Measurements from ENCODE around the gene IFNA6. TPM values are rescaled to one million over a fixed set of nuclear protein-coding genes. Genes with fewer than 3 reads are reported as not detected.
A peak's percentile ranks its signal among the peaks of the same experiment; 100 is the strongest.

IFNA6 gene
- polyA plus RNA-seq, 3 donors: not detected

GRCh38 chr9:21392270-21392669 lies 41.6 kb upstream of the IFNA6 start:
- peak overlapping the region in 1 of 2 donors; percentile 49 for H3K4me3 Mint-ChIP-seq
- H3K4me3 ChIP-seq (replicated peaks in 1 of 3; ENCODE audit: low read depth in 2 of 3, low read length in 3 of 3): no peak overlapping the region
- no peak for TF ChIP-seq CTCF (IDR thresholded peaks at IDR 0.05)
- peaks cover 69 to 85% (median 82%) of the 10 kb centered on the region in 3 donors for H3K27me3 Mint-ChIP-seq (ENCODE audit: low read depth in 3 of 3)
- no peak overlapping the region for H3K27ac Mint-ChIP-seq
- H3K27ac ChIP-seq (ENCODE audit: low read depth in 1 of 2, low read length in 2 of 2): no peak overlapping the region
- no peaks in the 10 kb centered on the region for H4K20me1 ChIP-seq (ENCODE audit: insufficient read depth, low read length)
- DNase-seq: no peak
- H3K36me3 Mint-ChIP-seq: no peaks in the 10 kb centered on the region
- peaks cover 8 to 10% of the 10 kb centered on the region in 2 donors for H3K4me1 ChIP-seq (ENCODE audit: control insufficient read depth in 1 of 2, insufficient read depth in 2 of 2, low read length in 2 of 2)
- intact Hi-C loops (cut with micrococcal nuclease): loop anchor here in 1 of 2 donors (10.0 kb wide), 1 partner anchor 67 kb away; no protein-coding TSS in a partner anchor
- H3K4me1 Mint-ChIP-seq: peaks cover 7% of the 10 kb centered on the region
- no peaks in the 10 kb centered on the region for H3K9me3 ChIP-seq (replicated peaks in 1 of 2; ENCODE audit: control insufficient read depth in 1 of 2, insufficient read depth in 1 of 2, low read length in 2 of 2)
- H3K79me2 ChIP-seq (ENCODE audit: insufficient read depth, low read length): no peaks in the 10 kb centered on the region
- H3K27me3 ChIP-seq (ENCODE audit: control insufficient read depth in 2 of 2, insufficient read depth in 2 of 2, low read length in 2 of 2): peaks cover 85 to 96% of the 10 kb centered on the region in 2 donors
- H3K9me3 Mint-ChIP-seq: peaks cover 0 to 3% (median 0%) of the 10 kb centered on the region in 7 donors
- no peaks in the 10 kb centered on the region for H3K36me3 ChIP-seq (replicated peaks in 1 of 2; ENCODE audit: control insufficient read depth in 1 of 2, insufficient read depth in 2 of 2, low read length in 2 of 2)
- WGBS (ENCODE audit: insufficient coverage): 91% methylated on average over 5 of the region's 6 CpGs
- no peak overlapping the region for H3K4me2 ChIP-seq (replicated peaks; ENCODE audit: extremely low read depth, low read length, poor library complexity, severe bottlenecking)
- no peak overlapping the region for H2AFZ ChIP-seq (ENCODE audit: insufficient read depth, low read depth, low read length, poor library complexity, severe bottlenecking)
- H3K9ac ChIP-seq (ENCODE audit: insufficient read depth, low read length, poor library complexity, severe bottlenecking): no peak overlapping the region

- H3K79me2 ChIP-seq (ENCODE audit: insufficient read depth, low read length): no peaks in the 10 kb centered on the region
- Mint-ChIP-seq H3K9me3 (peaks cover 0 to 4% (median 0%) of the 10 kb centered on the region in 7 donors), H3K4me3 (peak within 1 kb of the TSS in 1 of 2 donors; percentile 82), H3K27ac (peak within 1 kb of the TSS in 1 of 7 donors; percentile 11), H3K4me1 (peaks cover 31% of the 10 kb centered on the region), H3K36me3 (no peaks in the 10 kb centered on the region), H3K27me3 (ENCODE audit: low read depth in 3 of 3) (peaks cover 61 to 67% (median 63%) of the 10 kb centered on the region in 3 donors)
- no peak within 1 kb of the TSS for H3K4me2 ChIP-seq (replicated peaks; ENCODE audit: extremely low read depth, low read length, poor library complexity, severe bottlenecking)
- TF ChIP-seq CTCF (IDR thresholded peaks at IDR 0.05): no peak
- no peak within 1 kb of the TSS for H3K27ac ChIP-seq (ENCODE audit: low read depth in 1 of 2, low read length in 2 of 2)
- no peak within 1 kb of the TSS for H3K9ac ChIP-seq (ENCODE audit: insufficient read depth, low read length, poor library complexity, severe bottlenecking)
- H3K4me1 ChIP-seq (ENCODE audit: control insufficient read depth in 1 of 2, insufficient read depth in 2 of 2, low read length in 2 of 2): peaks cover 24 to 26% of the 10 kb centered on the region in 2 donors
- intact Hi-C loops (cut with micrococcal nuclease): loop anchor here in 1 of 2 donors (10.0 kb wide), 1 partner anchor 50 kb away; the partner anchor contains the start of gene KLHL9
- peak in 2 of 3 donors; percentile 31 to 44 for DNase-seq
- H2AFZ ChIP-seq (ENCODE audit: insufficient read depth, low read depth, low read length, poor library complexity, severe bottlenecking): no peak within 1 kb of the TSS
- H3K36me3 ChIP-seq (replicated peaks in 1 of 2; ENCODE audit: control insufficient read depth in 1 of 2, insufficient read depth in 2 of 2, low read length in 2 of 2): no peaks in the 10 kb centered on the region
- H3K4me3 ChIP-seq (replicated peaks in 1 of 3; ENCODE audit: low read depth in 2 of 3, low read length in 3 of 3): no peak within 1 kb of the TSS
- no peaks in the 10 kb centered on the region for H3K9me3 ChIP-seq (replicated peaks in 1 of 2; ENCODE audit: control insufficient read depth in 1 of 2, insufficient read depth in 1 of 2, low read length in 2 of 2)
- WGBS (ENCODE audit: insufficient coverage): 0% methylated on average over 1 of the region's 1 CpG
- H4K20me1 ChIP-seq (ENCODE audit: insufficient read depth, low read length): no peaks in the 10 kb centered on the region
- H3K27me3 ChIP-seq (ENCODE audit: control insufficient read depth in 2 of 2, insufficient read depth in 2 of 2, low read length in 2 of 2): peaks cover 74 to 90% of the 10 kb centered on the region in 2 donors
Observed at GRCh38 chr9:21385131-21385670, 34.5 kb upstream of the IFNA6 start, which contains the start of gene IFNA2. IFNA2 (minus strand) TSS chr9:21385398; CDS start chr9:21385329, 69 bp downstream.
